ENCODE measurements around the gene UBL4B.
"Not testable (repeated sequence)": the region's sequence is repeated elsewhere in the genome, so short reads cannot be mapped to it uniquely, and the experiment has no call there.

The UBL4B gene

GRCh38 chr1:110112143-110112542, at the start of gene UBL4B:
Gene UBL4B (plus strand): TSS chr1:110112443. CDS start chr1:110112535, 92 bp downstream.
- intact Hi-C loops (cut with DNase I), result no loop called here
- DNase-seq, result no peak

- DNase-seq, result no peak
- intact Hi-C loops (cut with DNase I), result no loop called here
Observed at GRCh38 chr1:110062612-110063011, 49.6 kb upstream of the UBL4B start.

- intact Hi-C loops (cut with DNase I), result no loop called here
- no peak for DNase-seq
Observed at GRCh38 chr1:110063781-110064180, 48.5 kb upstream of the UBL4B start.

- intact Hi-C loops (cut with DNase I), result no loop called here
- DNase-seq, result no peak
Observed at GRCh38 chr1:110064576-110065337, 47.5 kb upstream of the UBL4B start.

- no peak for DNase-seq
Observed at GRCh38 chr1:110065841-110066240, 46.4 kb upstream of the UBL4B start.

GRCh38 chr1:110067479-110067892, 44.8 kb upstream of the UBL4B start:
- no peak for DNase-seq
- intact Hi-C loops (cut with DNase I), result no loop called here

More at GRCh38 chr1:110065841-110066240, 46.4 kb upstream of the UBL4B start:
- intact Hi-C loops (cut with DNase I), result no loop called here

- DNase-seq, result no peak
- intact Hi-C loops (cut with DNase I), result no loop called here
Observed at GRCh38 chr1:110067893-110068645, 44.2 kb upstream of the UBL4B start.

- no peak for DNase-seq
- intact Hi-C loops (cut with DNase I), result no loop called here
Observed at GRCh38 chr1:110068646-110069403, 43.4 kb upstream of the UBL4B start.

GRCh38 chr1:110069404-110070281, 42.6 kb upstream of the UBL4B start:
- intact Hi-C loops (cut with DNase I), result no loop called here
- DNase-seq, result no peak

GRCh38 chr1:110070282-110070669, 42.0 kb upstream of the UBL4B start:
- DNase-seq, result no peak
- intact Hi-C loops (cut with DNase I), result no loop called here

GRCh38 chr1:110070671-110071242, 41.5 kb upstream of the UBL4B start, which contains the start of gene ALX3:
Gene ALX3 (minus strand): TSS chr1:110070672. CDS start chr1:110070612, 60 bp downstream.
- intact Hi-C loops (cut with DNase I), result no loop called here
- no peak for DNase-seq

GRCh38 chr1:110074166-110074565, 38.1 kb upstream of the UBL4B start:
- DNase-seq, result no peak
- intact Hi-C loops (cut with DNase I), result no loop called here

- no peak for DNase-seq
- intact Hi-C loops (cut with DNase I), result no loop called here
Observed at GRCh38 chr1:110076789-110077500, 35.3 kb upstream of the UBL4B start.

GRCh38 chr1:110079995-110080394, 32.2 kb upstream of the UBL4B start:
- intact Hi-C loops (cut with DNase I); DNase-seq: not testable (repeated sequence)

GRCh38 chr1:110081061-110081460, 31.2 kb upstream of the UBL4B start:
- no peak for DNase-seq
- intact Hi-C loops (cut with DNase I), result no loop called here

- no peak for DNase-seq
- intact Hi-C loops (cut with DNase I), result no loop called here
Observed at GRCh38 chr1:110082477-110082876, 29.8 kb upstream of the UBL4B start.

- no peak for DNase-seq
- intact Hi-C loops (cut with DNase I), result no loop called here
Observed at GRCh38 chr1:110083061-110083865, 29.0 kb upstream of the UBL4B start.

Measured in head of caudate nucleus (tissue), 42 donors.